AML-193 (cell line): ENCODE results near the gene SESTD1.

Experiments used
- DNase-seq, 2 experiments: peaks; one replicate each; lab custom pipeline; 2025; lab: John Stamatoyannopoulos, UW

The SESTD1 gene, protein sequence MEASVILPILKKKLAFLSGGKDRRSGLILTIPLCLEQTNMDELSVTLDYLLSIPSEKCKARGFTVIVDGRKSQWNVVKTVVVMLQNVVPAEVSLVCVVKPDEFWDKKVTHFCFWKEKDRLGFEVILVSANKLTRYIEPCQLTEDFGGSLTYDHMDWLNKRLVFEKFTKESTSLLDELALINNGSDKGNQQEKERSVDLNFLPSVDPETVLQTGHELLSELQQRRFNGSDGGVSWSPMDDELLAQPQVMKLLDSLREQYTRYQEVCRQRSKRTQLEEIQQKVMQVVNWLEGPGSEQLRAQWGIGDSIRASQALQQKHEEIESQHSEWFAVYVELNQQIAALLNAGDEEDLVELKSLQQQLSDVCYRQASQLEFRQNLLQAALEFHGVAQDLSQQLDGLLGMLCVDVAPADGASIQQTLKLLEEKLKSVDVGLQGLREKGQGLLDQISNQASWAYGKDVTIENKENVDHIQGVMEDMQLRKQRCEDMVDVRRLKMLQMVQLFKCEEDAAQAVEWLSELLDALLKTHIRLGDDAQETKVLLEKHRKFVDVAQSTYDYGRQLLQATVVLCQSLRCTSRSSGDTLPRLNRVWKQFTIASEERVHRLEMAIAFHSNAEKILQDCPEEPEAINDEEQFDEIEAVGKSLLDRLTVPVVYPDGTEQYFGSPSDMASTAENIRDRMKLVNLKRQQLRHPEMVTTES

DNA sequence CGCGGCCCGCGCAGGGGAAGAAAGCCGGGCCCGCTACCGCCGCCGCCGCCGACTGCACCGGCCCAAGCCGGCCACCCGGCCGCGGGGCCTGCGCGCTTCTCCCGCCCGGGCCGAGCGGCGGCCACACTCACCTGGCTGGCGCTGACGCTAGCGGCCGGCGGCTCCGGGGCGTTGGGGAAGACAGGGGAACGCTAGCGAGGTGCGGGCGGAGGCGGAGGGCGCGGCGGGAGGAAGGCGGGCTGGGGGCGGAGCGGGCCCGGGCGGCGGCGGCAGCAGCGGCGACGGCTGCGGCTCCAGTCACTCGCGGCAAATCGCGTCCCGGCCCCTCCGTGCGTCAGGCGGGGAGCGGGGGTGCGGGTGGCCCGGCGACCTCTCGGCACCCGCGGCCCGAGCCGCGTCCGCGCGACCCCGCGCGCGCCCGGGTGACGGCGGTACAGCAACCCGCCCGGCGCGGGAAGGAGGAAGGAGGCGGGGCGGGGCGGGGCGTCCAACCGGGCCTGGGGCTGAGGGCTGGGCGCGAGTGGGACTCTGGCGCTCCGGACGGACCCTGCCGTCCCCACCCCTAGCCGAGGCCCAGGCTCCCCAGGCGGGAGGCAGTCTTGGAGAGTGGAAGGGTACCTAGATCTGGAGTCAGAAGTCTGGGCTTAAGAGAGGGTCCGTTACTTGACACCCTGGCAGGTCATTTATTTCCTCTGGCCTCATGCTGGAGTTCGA lies at the start of gene SESTD1:
Gene SESTD1 (minus strand): TSS at position 465 of the 714 bp plus-strand sequence. CDS start 72,991 bp downstream, outside the sequence.
- no peak for DNase-seq

DNA sequence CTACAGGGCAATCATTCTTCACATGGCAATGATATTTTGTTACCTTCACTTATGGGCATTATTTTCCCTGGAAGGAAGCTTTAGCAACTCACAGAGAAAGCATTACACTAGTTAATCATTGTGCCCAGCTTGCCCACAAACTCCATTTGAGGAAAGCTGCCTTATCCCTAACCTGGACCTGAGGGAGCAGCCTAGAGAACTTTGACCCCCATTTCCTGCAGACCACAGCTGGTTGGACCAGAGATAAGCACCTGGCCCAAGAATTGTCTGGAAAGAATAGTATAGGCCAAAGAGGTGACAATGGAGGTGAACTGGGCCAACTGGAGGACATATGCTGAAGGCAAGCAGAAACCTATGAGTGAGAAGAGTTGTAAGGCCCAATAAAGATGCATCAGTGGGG lies 48.4 kb upstream of the SESTD1 start:
- DNase-seq, result no peak

DNA sequence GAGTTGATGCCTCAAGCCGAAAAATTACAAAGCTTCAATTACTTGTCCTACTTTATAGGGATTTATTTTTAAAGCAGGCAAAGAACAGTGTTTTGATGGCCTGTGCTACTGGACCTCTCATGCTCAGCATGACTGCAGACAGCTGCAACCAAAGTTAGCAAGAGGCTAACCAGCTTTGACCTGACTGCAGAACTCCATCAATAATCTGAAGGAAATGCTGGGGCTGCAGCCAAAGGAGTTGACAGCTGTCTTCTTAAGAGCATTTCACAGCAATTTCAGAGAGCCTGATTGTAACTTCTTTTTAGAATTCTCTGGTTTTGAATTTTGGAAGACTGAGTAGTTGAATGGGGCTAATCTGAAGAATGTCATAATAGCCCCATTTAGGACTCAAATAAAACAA lies 46.5 kb upstream of the SESTD1 start:
- DNase-seq, result no peak

DNA sequence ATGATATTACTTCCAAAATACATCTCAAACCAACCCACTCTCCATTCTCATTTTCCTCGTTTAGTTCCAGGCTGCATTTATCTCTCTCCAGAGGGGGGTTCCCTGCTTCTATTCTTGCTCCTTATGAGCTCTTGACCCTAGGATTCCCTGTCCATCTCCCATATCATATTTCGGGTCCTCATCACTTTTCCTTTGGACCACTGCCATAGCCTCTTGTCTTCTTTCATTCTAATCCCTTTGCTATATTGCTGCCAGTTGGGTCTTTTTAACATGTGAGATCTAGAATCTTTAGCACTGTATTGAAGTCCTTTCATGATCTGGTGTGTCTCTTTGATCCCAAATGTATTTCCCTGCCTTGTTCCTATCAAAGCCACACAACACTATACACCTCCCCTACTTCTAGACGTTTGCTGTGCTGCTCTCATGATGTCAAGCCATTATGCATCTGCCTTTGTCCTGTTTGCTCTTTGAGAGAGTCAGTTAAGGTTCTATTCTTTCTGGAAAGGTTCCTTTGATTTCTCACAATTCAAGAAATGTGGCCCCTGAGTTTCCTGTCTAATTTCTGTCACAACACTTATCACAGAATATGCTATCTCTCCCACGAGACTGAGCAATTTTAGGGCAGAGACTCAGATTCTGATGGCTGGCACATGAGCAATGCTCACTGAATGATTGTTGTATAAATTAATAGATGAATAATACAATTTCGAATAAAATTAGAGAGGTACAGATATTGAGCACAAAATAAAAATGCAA lies 43.2 kb upstream of the SESTD1 start:
- no peak for DNase-seq

DNA sequence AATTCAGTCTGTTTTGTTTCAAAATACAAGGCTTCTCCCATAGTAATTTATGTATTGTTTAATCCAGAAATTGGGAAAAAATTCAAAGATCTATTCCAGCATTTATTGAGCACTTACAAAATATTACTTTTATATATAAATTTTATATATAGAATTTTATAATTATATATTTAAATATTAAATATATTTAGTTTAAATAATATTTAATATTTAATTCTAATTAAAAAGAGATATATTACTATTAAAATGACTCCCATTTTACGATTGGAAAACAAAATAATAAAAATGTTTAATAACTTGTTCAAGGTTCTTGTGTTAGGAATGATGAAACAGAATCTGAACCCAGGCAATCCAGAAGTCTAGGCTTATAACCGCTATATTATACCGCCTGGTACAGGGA lies 40.5 kb upstream of the SESTD1 start:
- no peak for DNase-seq

DNA sequence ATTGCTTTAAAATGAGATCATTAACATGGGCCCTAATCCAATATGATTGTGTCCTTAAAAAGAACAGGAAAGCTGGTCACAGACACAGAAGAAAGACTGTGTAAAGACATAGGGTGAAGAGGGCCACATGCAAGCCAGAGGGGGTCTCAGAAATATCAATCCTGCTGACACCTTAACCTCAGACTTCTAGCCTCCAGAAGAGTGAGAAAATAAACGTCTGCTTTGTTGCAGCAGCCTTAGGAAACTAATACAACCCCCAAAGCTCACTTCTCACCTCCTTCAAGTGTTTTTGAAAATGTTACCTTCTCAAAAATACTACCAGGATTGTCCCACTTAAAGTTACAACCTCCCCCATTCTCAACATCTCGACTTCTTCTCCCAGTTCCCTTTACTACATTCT lies 39.8 kb upstream of the SESTD1 start:
- no peak for DNase-seq

DNA sequence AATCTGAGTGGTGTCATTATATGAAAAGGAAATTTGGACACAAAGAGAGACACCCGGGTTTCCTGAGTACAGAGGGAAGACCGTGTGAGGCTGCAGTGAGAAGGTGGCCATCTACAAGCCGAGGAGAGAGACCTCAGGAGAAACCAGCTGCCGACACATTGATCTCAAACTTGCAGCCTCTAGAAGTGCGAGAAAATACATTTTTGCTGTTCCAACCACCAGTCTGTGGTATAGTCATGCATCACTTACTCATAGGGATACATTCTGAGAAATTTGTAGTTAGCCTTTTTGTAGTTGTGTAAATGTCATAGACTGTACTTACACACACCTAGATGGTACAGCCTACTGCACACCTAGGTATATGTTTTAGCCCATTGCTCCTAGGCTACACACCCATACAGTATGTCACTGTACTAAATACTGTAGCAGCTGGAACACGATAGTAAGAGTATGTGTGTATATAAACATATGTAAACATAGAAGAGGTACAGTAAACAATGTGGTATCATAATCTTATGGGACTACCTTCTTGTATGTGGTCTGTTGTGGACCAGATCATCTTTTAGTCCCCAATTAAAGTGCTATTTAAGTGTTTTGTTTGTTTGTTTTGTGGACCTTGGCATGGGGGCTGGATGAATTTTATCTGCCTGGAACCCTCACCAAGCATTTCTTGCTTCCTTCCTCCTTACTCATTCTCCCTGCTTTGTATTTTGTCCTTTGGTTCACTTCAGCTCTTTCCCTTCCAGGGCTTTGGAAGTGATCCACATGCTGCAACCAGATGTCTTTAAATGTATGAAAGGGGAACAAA lies 38.3 kb upstream of the SESTD1 start:
- no peak for DNase-seq

DNA sequence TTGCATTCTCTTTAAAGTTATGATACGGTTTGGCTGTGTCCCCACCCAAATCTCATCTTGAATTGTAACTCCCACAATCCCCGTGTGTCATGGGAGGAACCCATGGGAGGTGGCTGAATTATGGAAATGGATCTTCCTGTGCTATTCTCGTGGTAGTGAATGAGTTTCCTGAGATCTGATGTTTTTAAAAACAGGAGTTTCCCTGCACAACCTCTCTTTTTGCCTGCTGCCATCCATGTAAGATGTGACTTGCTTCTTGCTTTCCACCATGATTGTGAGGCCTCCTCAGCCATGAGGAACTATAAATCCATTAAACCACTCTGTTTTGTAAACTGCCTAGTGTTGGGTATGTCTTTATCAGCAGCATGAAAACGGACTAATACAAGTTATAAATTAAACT lies 37.5 kb upstream of the SESTD1 start:
- DNase-seq, result no peak

DNA sequence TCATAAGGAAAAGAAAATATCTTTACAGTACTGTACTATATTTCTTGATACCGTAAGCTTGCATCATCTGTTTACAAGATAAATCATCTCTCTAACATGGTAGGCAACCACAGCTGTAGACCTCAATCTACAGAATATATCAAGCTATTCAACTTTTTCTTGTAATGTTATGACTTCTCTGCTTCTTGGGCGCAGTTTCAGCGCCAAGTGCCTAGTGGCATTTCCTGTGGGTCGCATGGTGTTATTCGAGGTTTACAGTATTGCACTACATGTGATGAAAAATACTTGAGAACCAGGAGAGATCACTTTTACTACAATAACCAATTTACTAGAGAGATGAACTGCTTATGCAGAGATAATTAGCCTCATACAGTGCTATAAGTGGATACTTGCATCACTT lies 34.0 kb upstream of the SESTD1 start:
- no peak for DNase-seq

DNA sequence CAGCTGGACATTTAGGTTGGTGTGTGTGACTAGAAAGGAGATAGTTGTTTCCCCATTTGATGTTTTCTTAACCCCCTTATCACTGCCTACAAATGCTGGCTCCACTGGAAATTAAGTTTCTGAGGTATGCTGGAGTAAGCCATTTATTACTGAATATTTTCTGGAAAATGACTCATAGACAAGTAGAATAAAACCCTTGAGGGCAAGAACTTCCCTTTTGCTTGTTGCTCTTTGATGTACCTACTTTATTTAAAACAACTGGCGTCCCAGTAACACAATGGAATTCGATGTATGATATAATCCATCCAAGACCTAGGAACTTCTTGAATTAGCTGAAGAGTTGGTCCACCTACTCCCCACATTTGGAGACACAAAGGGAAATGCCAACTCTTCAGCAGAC lies 33.3 kb upstream of the SESTD1 start:
- no peak for DNase-seq

DNA sequence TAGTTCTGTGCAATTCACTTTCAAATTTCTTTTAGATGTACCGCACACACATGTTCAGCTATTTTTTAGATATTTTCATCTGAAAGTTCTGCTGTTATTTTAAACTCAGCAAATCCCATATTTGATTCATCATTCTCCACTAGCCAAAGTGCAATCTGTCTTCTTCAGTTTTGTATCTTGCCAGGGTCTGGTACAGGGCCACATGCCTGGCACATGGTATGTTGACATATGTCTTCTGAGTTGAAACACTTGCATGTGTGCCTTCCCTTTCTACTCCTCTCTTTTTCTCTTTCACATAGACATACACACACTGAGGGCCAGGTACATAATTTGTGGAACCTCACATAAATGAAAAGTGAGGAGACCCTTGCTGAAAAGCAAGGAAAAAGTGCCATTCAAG lies 25.7 kb upstream of the SESTD1 start:
- DNase-seq, result no peak

DNA sequence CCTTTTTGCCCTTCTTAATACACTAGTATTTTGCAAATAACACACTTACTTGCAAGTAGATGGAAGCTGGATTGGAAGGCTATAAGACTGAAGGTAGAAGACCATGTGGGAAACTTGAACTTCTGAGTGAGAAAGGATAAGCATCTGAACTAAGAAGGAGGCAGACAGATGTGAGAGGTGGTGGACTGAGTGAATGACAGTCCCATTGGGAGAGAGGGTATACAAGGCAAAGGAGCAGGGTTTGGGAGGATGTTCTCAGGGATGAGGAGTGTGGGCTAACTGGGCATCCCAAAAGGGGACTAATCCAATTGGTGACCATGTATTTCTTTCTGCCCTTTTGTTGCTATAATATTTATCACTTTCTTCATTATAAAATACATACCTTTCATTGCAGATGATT lies 20.4 kb upstream of the SESTD1 start:
- no peak for DNase-seq

DNA sequence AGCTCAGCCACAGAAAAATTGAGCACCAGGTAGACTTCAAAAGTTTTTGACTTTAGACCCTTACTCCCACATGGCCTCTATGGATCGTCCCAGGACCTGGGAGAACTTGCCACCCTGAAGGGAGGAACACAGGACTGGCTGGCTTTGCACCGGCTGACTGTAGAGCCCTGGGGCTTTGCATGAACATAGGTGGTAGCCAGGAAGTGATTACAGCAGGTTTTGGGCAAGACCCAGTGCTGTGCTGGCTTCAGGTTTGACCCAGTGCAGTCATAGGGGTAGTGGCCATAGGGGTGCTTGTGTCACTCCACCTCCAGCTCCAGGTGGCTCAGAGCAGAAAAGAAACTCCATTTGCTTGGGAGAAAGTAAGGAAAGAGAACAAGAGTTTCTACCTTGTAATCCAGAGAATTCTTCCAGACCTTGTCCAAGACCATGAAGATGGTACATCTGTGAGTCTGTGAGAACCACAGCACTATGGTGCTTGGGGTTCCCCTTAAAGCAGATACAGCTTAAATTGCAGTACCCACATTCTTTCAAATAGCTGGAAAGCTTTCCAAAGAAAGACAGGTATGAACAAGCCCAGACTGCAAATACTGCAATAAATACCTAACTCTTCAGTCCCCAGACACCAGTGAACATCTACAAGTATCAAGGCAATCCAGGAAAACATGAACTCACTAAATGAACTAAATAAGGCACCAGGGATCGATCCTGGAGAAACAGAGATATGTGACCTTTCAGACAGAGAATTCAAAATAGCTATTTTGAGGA lies 13.0 kb upstream of the SESTD1 start:
- no peak for DNase-seq

DNA sequence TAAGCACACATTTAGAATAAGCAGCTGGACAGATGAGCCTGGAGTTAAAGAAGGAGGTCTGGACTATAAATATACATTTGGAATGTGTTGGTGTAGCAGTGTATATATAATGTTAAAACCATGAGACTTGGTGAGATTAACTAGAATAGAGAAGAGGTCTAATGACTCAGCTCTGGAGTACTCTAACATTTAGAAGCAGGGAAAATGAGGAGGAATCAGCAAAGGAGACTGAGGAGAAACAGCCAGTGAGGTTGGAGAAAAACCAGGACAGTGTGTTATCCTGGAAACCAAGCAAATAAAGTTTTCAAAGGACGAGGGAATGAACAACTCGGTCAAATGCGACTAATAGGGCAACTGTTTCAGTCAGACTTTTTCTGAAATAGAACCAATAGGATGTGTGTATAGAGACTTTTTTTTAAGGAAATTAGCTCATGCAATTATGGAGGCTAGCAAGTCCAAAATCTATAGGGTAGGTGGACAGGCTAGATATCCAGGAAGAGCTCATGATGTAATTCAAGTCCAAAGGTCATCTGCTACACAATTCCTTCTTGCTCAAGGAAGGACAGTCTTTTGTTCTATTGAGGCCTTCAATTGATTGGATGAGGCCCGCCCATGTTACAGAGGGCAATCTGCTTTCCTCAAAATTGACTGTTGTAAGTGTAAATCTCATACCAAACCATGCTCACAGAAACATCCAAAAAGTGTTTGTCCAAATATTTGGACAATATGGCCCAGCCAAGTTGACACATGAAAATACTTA lies 10.8 kb upstream of the SESTD1 start:
- no peak for DNase-seq

DNA sequence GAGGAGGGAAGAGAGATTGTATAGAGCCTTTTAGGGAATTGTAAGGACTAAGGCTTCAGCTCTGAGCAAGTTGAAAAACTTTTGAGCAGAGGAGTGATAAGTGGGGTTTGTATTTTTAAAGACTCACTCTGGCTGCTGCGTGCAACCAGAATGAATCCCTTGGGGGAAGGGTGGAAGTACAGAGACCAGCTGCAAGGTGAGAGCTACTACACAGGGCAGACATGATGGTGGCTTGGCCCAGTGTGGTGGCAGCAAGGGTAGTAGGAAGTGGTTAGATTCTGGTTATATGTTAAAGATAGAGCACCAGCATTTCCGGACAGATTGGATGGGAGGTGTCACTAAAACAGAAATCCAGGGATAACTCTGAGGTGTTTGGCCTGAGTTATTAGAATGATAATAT lies 10.1 kb upstream of the SESTD1 start:
- no peak for DNase-seq

DNA sequence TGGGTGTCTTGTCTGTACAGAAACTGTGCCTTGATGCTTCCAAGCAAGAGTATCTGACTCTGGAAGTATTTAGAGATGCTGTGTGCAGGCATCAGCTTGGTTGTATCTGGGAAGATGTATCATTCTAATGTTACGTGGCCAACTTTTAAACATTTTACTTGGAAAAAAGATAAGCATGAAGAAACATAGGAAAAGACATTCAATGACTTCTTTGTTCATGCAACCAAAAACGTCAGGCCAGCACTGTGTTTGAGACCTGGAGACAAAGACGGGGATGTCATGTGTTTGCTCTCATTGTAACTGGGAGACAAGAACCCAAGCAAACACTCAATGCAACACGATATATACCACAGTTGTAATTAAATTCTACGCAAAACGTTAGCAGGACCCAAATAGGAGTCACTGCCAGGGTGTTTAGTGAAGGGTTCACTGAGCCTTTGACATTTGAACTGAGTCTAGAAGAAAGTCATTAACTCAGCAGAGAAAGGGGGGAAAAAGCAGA lies 8.9 kb upstream of the SESTD1 start:
- no peak for DNase-seq

DNA sequence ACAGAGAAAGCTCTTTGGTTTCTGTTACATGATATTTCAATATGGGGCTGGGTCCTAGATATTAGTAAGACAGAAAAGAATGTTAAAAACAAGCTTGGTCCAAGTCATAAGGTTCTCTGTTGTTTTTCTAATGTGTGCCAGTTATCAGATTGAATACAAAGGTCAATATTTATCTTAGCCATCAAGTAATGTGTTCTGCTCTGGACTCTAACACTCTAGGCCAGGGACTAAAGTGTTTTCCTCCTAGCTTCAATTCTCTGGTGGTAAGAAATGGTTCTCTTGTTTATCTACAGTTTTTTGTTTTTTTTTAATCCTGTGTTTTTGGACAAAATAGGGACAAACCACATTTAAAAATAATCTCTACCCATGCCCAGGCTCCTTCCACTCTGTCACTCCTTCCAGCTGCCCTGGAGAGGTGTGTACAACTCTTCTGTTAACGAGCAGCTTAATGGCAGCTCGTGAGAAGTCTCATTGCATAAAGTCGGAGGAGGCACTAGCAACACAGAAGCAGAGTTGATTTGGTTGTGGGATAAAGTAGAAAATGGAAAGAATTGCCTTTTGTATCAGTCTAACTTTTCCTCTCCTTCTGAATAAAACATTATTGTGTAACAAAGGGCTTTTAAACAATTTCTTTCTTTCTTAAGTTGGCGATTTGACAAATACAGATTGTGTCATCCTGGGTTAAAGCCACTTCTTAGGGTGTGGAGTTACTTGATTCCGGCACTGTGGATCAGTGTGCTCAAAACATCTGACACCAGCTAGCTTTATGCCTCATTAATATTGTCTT lies 8.0 kb upstream of the SESTD1 start:
- no peak for DNase-seq

DNA sequence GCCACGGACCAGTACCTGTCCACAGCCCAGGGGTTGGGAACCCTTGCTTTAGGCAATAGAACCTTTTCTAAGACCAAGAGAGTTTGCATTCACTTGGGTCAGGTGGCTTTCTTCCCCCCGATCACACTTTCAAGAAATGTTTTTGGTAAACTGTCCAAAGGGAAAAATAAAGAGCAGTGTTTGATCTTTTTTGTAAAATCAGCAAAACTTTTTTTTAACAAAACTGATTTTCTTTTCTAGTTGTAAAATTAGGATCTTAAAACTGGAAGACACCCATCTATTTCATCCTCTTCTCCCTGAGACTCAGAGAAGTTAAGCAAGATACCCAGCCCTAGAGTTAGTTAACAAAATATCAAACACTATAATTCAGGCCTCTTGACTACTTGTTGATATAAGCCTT lies 6.1 kb upstream of the SESTD1 start:
- DNase-seq, result no peak
